Measurements from ENCODE around the gene EPHA3.

EPHA3 gene

GRCh38 chr3:89179355-89180001 is 72.1 kb downstream of the EPHA3 start:
- TF ChIP-seq CTCF (IDR thresholded peaks at IDR 0.05; ENCODE audit: extremely low read depth, insufficient read depth, missing control alignments), result no peak
- in situ Hi-C loops (cut with MboI; ENCODE audit: low pct_unique_long_range_greater_than_20kb, low sequenced_read_pairs, unreplicated experiment), result no loop called here
- DNase-seq (ENCODE audit: low spot score), result peak; percentile 7

- DNase-seq (ENCODE audit: low spot score), result no peak
- no peak for TF ChIP-seq CTCF (IDR thresholded peaks at IDR 0.05; ENCODE audit: extremely low read depth, insufficient read depth, missing control alignments)
- in situ Hi-C loops (cut with MboI; ENCODE audit: low pct_unique_long_range_greater_than_20kb, low sequenced_read_pairs, unreplicated experiment), result no loop called here
Measured at GRCh38 chr3:89180334-89180733, 72.9 kb downstream of the EPHA3 start.

GRCh38 chr3:89182056-89182455 is 74.6 kb downstream of the EPHA3 start:
- no peak for DNase-seq (ENCODE audit: low spot score)
- no peak for TF ChIP-seq CTCF (IDR thresholded peaks at IDR 0.05; ENCODE audit: extremely low read depth, insufficient read depth, missing control alignments)
- in situ Hi-C loops (cut with MboI; ENCODE audit: low pct_unique_long_range_greater_than_20kb, low sequenced_read_pairs, unreplicated experiment), result no loop called here

GRCh38 chr3:89184151-89184995 is 77.0 kb downstream of the EPHA3 start:
- in situ Hi-C loops (cut with MboI; ENCODE audit: low pct_unique_long_range_greater_than_20kb, low sequenced_read_pairs, unreplicated experiment), result no loop called here
- no peak for TF ChIP-seq CTCF (IDR thresholded peaks at IDR 0.05; ENCODE audit: extremely low read depth, insufficient read depth, missing control alignments)
- no peak for DNase-seq (ENCODE audit: low spot score)

GRCh38 chr3:89186456-89186855 is 79.0 kb downstream of the EPHA3 start:
- TF ChIP-seq CTCF (IDR thresholded peaks at IDR 0.05; ENCODE audit: extremely low read depth, insufficient read depth, missing control alignments), result no peak
- no peak for DNase-seq (ENCODE audit: low spot score)
- in situ Hi-C loops (cut with MboI; ENCODE audit: low pct_unique_long_range_greater_than_20kb, low sequenced_read_pairs, unreplicated experiment), result no loop called here

- DNase-seq (ENCODE audit: low spot score), result no peak
- TF ChIP-seq CTCF (IDR thresholded peaks at IDR 0.05; ENCODE audit: extremely low read depth, insufficient read depth, missing control alignments), result no peak
- in situ Hi-C loops (cut with MboI; ENCODE audit: low pct_unique_long_range_greater_than_20kb, low sequenced_read_pairs, unreplicated experiment), result no loop called here
Measured at GRCh38 chr3:89198591-89198990, 91.2 kb downstream of the EPHA3 start.

Data from GM13977 (cell line).